ENCODE data around the gene CLDN10.
"Not testable (repeated sequence)": the region's sequence is repeated elsewhere in the genome, so short reads cannot be mapped to it uniquely, and the experiment has no call there.

CLDN10 gene

GRCh38 chr13:95541911-95542474, 10.5 kb upstream of the CLDN10 start:
- no peak for DNase-seq

GRCh38 chr13:95544293-95544692, 8.2 kb upstream of the CLDN10 start:
- no peak for DNase-seq

- no peak for DNase-seq
Measured at GRCh38 chr13:95546919-95547318, 5.6 kb upstream of the CLDN10 start.

GRCh38 chr13:95547531-95548167, 4.9 kb upstream of the CLDN10 start:
- DNase-seq, result no peak

- DNase-seq, result no peak
Measured at GRCh38 chr13:95552208-95552538, 347 bp upstream of the CLDN10 start.

GRCh38 chr13:95553581-95554385, 1.3 kb downstream of the CLDN10 start:
- no peak for DNase-seq

GRCh38 chr13:95557013-95557412, 4.5 kb downstream of the CLDN10 start:
- no peak for DNase-seq

- DNase-seq, result no peak
Measured at GRCh38 chr13:95559100-95559499, 6.6 kb downstream of the CLDN10 start.

- DNase-seq, result no peak
Measured at GRCh38 chr13:95560387-95560786, 7.9 kb downstream of the CLDN10 start.

GRCh38 chr13:95564091-95564490, 11.6 kb downstream of the CLDN10 start:
- DNase-seq, result no peak

GRCh38 chr13:95564733-95565291, 12.3 kb downstream of the CLDN10 start:
- DNase-seq, result peak; percentile 98

- DNase-seq, result not testable (repeated sequence)
Measured at GRCh38 chr13:95565758-95566157, 13.2 kb downstream of the CLDN10 start.

GRCh38 chr13:95568131-95568530, 15.6 kb downstream of the CLDN10 start:
- DNase-seq, result no peak

- DNase-seq, result no peak
Measured at GRCh38 chr13:95570016-95570415, 17.5 kb downstream of the CLDN10 start.

GRCh38 chr13:95571941-95572340, 19.4 kb downstream of the CLDN10 start:
- no peak for DNase-seq

GRCh38 chr13:95573221-95573620, 20.7 kb downstream of the CLDN10 start:
- DNase-seq, result peak; percentile 21

GRCh38 chr13:95579303-95579702, 26.8 kb downstream of the CLDN10 start:
- no peak for DNase-seq

- DNase-seq, result no peak
Measured at GRCh38 chr13:95585867-95586266, 33.3 kb downstream of the CLDN10 start.

- no peak for DNase-seq
Measured at GRCh38 chr13:95588134-95588533, 35.6 kb downstream of the CLDN10 start.

- no peak for DNase-seq
Measured at GRCh38 chr13:95588721-95589120, 36.2 kb downstream of the CLDN10 start.

GRCh38 chr13:95593462-95593861, 40.9 kb downstream of the CLDN10 start:
- DNase-seq, result no peak

GRCh38 chr13:95596701-95597100, 44.2 kb downstream of the CLDN10 start:
- DNase-seq, result no peak

GRCh38 chr13:95601216-95601615, 48.7 kb downstream of the CLDN10 start:
- no peak for DNase-seq

- no peak for DNase-seq
Measured at GRCh38 chr13:95601906-95602305, 49.4 kb downstream of the CLDN10 start.

All from inflammatory macrophage treated with lipopolysaccharide for 4 hours (primary cell).